CD4-positive, alpha-beta T cell treated with Interleukin-17A for 1 hour (primary cell): Measurements from ENCODE around the gene CAMSAP3.
A peak's percentile ranks its signal among the peaks of the same experiment; 100 is the strongest.

ENCODE experiments used
- DNase-seq: peaks from one replicate; pipeline ENCODE4 v3.0.0-alpha.2; 2020

The CAMSAP3 gene

DNA sequence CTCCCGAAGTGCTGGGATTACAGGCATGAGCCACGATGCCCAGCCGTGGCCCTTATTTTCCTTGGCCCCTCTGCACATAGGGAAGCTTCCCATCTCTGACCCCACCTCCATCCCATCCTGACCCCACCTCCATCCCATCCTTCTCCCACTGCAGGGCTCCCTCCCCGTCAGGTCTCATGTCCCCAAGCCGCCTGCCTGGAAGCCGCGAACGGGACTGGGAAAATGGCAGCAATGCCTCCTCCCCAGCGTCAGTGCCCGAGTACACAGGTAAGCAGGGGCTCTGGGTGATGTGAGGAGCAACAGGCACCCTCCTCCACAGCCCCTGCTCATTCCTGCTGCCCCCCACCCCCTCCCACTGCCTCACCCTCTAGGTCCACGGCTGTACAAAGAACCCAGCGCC, 21.5 kb downstream of the CAMSAP3 start:
- no peak for DNase-seq

GRCh38 chr19:7617735-7618134, 22.1 kb downstream of the CAMSAP3 start:
- no peak for DNase-seq

GRCh38 chr19:7618348-7618747, 22.7 kb downstream of the CAMSAP3 start:
- DNase-seq, result no peak

GRCh38 chr19:7618771-7619510, 23.3 kb downstream of the CAMSAP3 start:
- no peak for DNase-seq

GRCh38 chr19:7619671-7620441, 24.2 kb downstream of the CAMSAP3 start:
- no peak for DNase-seq

GRCh38 chr19:7620442-7621412, 25.1 kb downstream of the CAMSAP3 start:
- DNase-seq, result no peak

DNA sequence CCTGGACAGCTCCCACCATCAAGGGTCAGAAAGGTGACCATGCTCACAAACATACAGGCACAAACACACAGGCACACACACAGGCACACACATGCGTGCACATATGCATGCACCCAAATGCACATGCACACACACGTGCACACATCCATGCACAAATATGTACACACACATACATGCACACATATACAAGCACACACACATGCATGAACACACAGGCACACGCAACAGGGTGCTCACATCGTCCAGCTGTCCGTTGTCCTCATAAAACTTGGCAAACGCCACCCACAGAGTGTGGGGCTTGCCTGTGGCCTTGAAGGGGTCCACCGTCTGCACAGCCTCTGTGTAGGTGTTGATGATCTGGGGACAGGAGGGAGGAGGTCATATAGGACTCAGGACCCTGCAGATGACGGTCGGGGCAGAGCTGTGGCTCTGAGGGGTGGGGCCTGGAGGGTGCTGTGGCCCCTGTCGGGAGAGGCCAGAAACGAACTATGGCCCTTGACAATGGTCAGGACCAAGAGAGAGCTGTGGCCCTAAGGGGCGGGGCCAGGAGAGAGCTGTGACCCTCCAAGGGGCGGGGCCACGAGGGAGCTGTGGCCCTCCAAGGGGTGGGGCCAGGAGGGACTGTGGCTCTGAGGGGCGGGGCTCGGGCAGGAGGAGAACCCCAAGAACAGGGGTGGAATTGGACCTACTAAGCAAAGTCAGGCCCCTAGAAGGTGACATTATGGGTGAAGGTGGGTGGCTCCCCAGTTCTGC, 27.4 kb downstream of the CAMSAP3 start:
- DNase-seq, result no peak

DNA sequence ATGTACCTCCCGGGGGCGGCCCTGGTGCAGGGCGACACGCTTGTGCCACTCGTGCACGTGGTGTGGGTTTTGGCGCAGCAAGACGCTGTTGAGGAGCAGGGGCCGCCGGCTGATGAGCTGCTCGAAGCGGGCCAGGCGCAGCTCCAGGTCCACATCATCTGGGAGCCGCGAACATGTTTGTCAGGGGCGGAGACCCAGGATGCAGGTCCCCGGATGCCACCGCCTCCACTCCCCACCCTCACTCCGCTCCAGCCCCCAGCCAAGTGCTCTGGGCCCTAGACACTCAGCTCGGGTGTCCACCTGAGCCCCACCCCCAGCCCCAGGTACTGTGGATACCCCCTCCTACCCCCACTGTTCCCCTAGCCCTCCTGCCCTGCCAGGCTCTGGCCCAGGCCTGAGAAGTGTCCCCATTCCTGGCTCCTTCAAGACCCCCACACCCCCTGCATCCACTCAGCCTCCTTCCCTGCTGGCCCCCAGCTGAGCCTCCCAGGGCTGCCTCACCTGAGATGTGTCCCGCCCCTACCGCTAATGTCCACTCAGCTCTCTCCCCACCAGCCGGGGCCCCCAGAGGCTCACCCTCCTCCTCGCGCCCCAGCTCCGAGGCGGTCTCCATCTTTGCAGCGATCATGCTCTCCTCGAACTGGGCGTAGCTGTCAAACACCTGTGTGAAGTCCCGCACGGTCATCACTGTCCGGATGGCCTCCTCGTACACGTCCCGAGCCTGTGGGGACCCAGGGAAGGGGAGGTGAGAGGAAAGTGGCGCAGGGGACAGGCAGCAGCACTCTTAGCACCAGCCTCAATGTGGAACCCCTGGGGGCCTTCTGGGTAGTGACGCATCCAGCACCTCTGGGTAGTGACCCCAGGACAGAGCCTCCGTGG, 28.3 kb downstream of the CAMSAP3 start:
- no peak for DNase-seq

DNA sequence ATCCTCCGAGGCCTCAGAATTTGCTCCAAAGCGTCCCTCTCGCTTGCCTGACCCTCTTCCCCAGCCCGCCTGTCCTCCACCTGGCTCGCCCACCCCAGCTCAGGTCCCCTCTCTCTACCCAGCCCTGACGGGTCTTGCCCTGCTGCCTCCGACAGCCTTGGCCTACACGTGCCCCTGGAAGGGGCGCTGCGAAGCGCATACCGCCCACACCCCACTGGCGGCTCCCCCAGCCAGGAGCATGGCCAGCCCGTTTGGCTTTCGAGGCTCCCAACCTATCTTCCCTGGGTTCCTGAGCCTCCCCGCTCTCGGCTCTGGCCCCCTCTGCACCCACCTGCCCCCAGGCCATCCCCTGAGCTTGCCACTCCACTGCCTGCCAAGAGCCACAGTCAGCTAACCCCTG, 29.1 kb downstream of the CAMSAP3 start:
- no peak for DNase-seq

GRCh38 chr19:7625763-7626372, 30.2 kb downstream of the CAMSAP3 start:
- no peak for DNase-seq

DNA sequence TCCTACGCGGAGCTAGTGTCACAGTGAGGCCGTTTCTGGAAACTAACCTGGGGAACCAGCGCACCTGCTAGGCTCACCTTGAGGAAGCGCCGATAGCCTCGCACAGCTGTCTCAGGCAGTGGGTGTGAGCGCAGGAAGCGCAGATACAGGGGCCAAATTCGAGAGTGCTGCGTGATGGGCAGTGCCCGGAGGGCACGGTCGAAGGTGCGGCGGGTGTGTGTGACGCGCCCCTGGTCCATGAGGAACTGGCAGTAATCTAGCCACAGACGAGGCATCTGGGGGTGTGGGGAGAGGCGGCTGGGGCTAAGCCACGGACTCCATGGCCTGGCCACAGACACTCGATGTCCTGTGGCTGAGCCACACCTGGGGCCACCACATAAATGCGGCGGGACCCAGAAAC, 31.5 kb downstream of the CAMSAP3 start:
- no peak for DNase-seq

GRCh38 chr19:7628589-7629311, 33.1 kb downstream of the CAMSAP3 start:
- no peak for DNase-seq

- peak; percentile 99 for DNase-seq
Observed at GRCh38 chr19:7629347-7630054, 33.8 kb downstream of the CAMSAP3 start, which contains the start of the genes PET100 and XAB2. TSS of gene PET100 (plus strand) at chr19:7629793. CDS start at chr19:7629834, 41 bp downstream. TSS of gene XAB2 (minus strand) at chr19:7629545. CDS start at chr19:7629527, 18 bp downstream.

GRCh38 chr19:7631577-7631976, 35.9 kb downstream of the CAMSAP3 start:
- DNase-seq, result no peak

GRCh38 chr19:7632340-7633203, 36.9 kb downstream of the CAMSAP3 start:
- DNase-seq, result no peak

DNA sequence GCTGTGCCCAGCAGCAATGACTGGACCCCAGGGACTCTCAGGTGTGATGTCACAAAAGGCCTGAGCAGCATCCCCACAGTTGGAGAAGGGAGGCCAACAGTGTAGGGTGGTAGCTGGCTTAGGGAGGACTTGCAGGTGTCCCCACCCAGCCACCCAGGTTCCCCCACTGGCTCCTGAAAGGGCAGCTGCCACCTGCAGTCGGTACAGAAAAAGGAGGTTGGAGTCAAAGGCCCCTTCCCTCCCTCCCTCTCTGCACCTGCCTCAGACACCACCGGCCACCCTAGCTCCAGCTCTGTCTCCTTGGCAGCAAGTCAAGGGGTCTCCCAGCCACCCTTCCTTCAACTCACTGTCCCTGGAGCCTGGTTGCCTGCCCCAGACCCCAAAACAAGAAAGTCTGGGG, 38.0 kb downstream of the CAMSAP3 start, which contains the start of gene PCP2:
TSS of gene PCP2 (minus strand) at position 22 of the 400 bp plus-strand sequence. CDS start 262 bp downstream, outside the sequence.
- no peak for DNase-seq

DNA sequence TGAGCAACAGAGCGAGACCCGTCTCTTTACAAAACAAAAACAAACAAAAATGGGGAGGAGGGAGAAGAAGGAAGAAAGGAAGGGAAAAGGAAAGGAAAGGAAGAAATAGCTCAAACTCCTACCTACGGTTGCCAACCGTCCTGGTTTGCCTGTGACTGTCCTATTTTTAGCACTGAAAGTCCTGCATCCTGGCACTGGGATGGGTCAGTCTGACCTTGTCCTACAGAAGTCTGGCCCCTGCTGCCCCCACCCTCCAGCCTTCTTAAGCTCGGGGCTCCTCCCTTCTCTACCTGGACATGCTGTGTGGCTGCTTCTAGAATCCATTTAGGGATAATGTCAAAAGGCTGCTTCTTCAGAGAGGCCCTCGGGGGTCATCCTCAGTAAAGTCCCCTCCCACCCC, 40.0 kb downstream of the CAMSAP3 start:
- no peak for DNase-seq

DNA sequence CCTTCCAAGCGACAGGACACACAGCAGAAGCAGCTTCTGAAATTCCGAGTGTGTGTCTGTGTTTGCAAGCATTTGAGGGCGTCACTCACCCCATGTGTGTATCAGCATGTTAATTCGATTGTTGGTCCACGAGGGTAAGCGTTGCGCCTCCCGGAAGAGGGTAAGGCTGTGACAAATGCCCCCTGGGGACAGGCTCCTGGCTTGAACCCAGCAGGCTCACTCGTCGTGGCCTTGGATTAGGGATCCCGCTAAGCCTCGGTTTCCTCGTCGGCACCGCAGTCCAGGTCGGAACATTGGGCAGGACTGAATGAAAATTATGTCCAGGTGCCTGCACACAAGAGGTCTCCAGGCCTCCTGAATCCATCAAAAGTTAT, 40.6 kb downstream of the CAMSAP3 start:
- no peak for DNase-seq
